Immature natural killer cell (primary cell): ENCODE results near the gene TEAD3. TPM values are rescaled to one million over a fixed set of nuclear protein-coding genes. Genes with fewer than 3 reads are reported as not detected.
"Not testable (repeated sequence)": the region's sequence is repeated elsewhere in the genome, so short reads cannot be mapped to it uniquely, and the experiment has no call there.

Experiments
- DNase-seq, 3 donors: peaks; one replicate each; pipeline ENCODE4 v3.0.0; 2022; ENCODE audit warnings: mixed read lengths in 1 of 3
- H3K27ac Mint-ChIP-seq, 6 donors: one replicate each; pipeline ENCODE4 v1.8.0; 2020; ENCODE audit warnings: mixed read lengths in 6 of 6, mild to moderate bottlenecking in 5 of 6, inconsistent platforms in 4 of 6, moderate library complexity in 3 of 6
- H3K27me3 Mint-ChIP-seq, 3 donors: one replicate each; pipeline ENCODE4 v1.8.0; 2020 to 2021; ENCODE audit warnings: low read depth in 3 of 3, mild to moderate bottlenecking in 3 of 3, mixed read lengths in 3 of 3, moderate library complexity in 3 of 3, inconsistent platforms in 1 of 3
- H3K36me3 Mint-ChIP-seq, 3 donors: one replicate each; pipeline ENCODE4 v1.8.0; 2020; ENCODE audit warnings: mixed read lengths in 3 of 3, inconsistent platforms in 2 of 3, mild to moderate bottlenecking in 2 of 3
- H3K4me1 Mint-ChIP-seq, 2 donors: one replicate each; pipeline ENCODE4 v1.8.0; 2020; ENCODE audit warnings: inconsistent platforms in 2 of 2, mild to moderate bottlenecking in 2 of 2, mixed read lengths in 2 of 2, moderate library complexity in 1 of 2
- H3K4me3 Mint-ChIP-seq, 5 donors: one replicate each; pipeline ENCODE4 v1.8.0; 2020; ENCODE audit warnings: mild to moderate bottlenecking in 5 of 5, mixed read lengths in 5 of 5, inconsistent platforms in 3 of 5, moderate library complexity in 3 of 5
- H3K9me3 Mint-ChIP-seq, 6 donors: one replicate each; pipeline ENCODE4 v1.8.0; 2020; ENCODE audit warnings: mild to moderate bottlenecking in 6 of 6, mixed read lengths in 6 of 6, inconsistent platforms in 4 of 6, moderate library complexity in 3 of 6
- polyA plus RNA-seq, 3 donors: library from polyadenylated mRNA; unstranded; fragments of 300-500 nt; fragmentation: Illumina TruSeq; gene quantifications; one replicate each; pipeline ENCODE4 v1.2.3, GENCODE V29; 2021

Gene TEAD3
- not detected for polyA plus RNA-seq

- H3K27ac Mint-ChIP-seq, result peak within 1 kb of the TSS in 1 of 6 donors; percentile 17
- H3K36me3 Mint-ChIP-seq, result no peaks in the 10 kb centered on the region
- H3K27me3 Mint-ChIP-seq, result peaks cover 0 to 20% (median 16%) of the 10 kb centered on the region in 3 donors
- peaks cover 10 to 13% of the 10 kb centered on the region in 2 donors for H3K4me1 Mint-ChIP-seq
- H3K4me3 Mint-ChIP-seq, result peak within 1 kb of the TSS; percentile 80 to 86 (median 83)
- peak; percentile 45 to 53 (median 53) for DNase-seq
- H3K9me3 Mint-ChIP-seq, result no peaks in the 10 kb centered on the region
These were observed at the start of gene TEAD3 for GRCh38 chr6:35496841-35497570. Gene TEAD3, minus strand, starts transcription at chr6:35497079.

- no peak overlapping the region for H3K4me3 Mint-ChIP-seq
- H3K4me1 Mint-ChIP-seq, result no peaks in the 10 kb centered on the region
- H3K9me3 Mint-ChIP-seq, result peaks cover under 1 to 3% (median 2%) of the 10 kb centered on the region in 6 donors
- H3K36me3 Mint-ChIP-seq, result peaks cover 0 to 3% (median 0%) of the 10 kb centered on the region in 3 donors
- H3K27ac Mint-ChIP-seq, result no peak overlapping the region
- H3K27me3 Mint-ChIP-seq, result peaks cover 0 to 5% (median 3%) of the 10 kb centered on the region in 3 donors
- DNase-seq, result no peak
These were observed 48.0 kb upstream of the TEAD3 start for GRCh38 chr6:35544769-35545361.

- no peak overlapping the region for H3K27ac Mint-ChIP-seq
- H3K27me3 Mint-ChIP-seq, result peaks cover 0 to 5% (median 5%) of the 10 kb centered on the region in 3 donors
- H3K9me3 Mint-ChIP-seq, result no peaks in the 10 kb centered on the region
- H3K36me3 Mint-ChIP-seq, result no peaks in the 10 kb centered on the region
- DNase-seq, result no peak
- no peaks in the 10 kb centered on the region for H3K4me1 Mint-ChIP-seq
- H3K4me3 Mint-ChIP-seq, result no peak overlapping the region
These were observed 46.7 kb upstream of the TEAD3 start for GRCh38 chr6:35543459-35544193.

GRCh38 chr6:35541836-35542235 lies 45.0 kb upstream of the TEAD3 start:
- no peak overlapping the region for H3K4me3 Mint-ChIP-seq
- DNase-seq, result no peak
- no peaks in the 10 kb centered on the region for H3K36me3 Mint-ChIP-seq
- H3K9me3 Mint-ChIP-seq, result no peaks in the 10 kb centered on the region
- H3K27ac Mint-ChIP-seq, result no peak overlapping the region
- H3K4me1 Mint-ChIP-seq, result no peaks in the 10 kb centered on the region
- peaks cover 1 to 3% (median 2%) of the 10 kb centered on the region in 3 donors for H3K27me3 Mint-ChIP-seq

- peak overlapping the region in 1 of 6 donors; percentile 30 for H3K27ac Mint-ChIP-seq
- no peak overlapping the region for H3K4me3 Mint-ChIP-seq
- peaks cover 2 to 8% (median 2%) of the 10 kb centered on the region in 3 donors for H3K27me3 Mint-ChIP-seq
- no peaks in the 10 kb centered on the region for H3K9me3 Mint-ChIP-seq
- no peak for DNase-seq
- H3K4me1 Mint-ChIP-seq, result no peaks in the 10 kb centered on the region
- H3K36me3 Mint-ChIP-seq, result no peaks in the 10 kb centered on the region
These were observed 42.3 kb upstream of the TEAD3 start for GRCh38 chr6:35539223-35539622.

GRCh38 chr6:35535847-35536246 lies 39.0 kb upstream of the TEAD3 start:
- H3K36me3 Mint-ChIP-seq, H3K4me3 Mint-ChIP-seq, DNase-seq, H3K4me1 Mint-ChIP-seq, H3K9me3 Mint-ChIP-seq, H3K27ac Mint-ChIP-seq: not testable (repeated sequence)
- H3K27me3 Mint-ChIP-seq, result peaks cover 2 to 11% (median 5%) of the 10 kb centered on the region in 3 donors

- no peaks in the 10 kb centered on the region for H3K9me3 Mint-ChIP-seq
- DNase-seq, result no peak
- no peak overlapping the region for H3K27ac Mint-ChIP-seq
- H3K36me3 Mint-ChIP-seq, result no peaks in the 10 kb centered on the region
- no peaks in the 10 kb centered on the region for H3K4me1 Mint-ChIP-seq
- no peak overlapping the region for H3K4me3 Mint-ChIP-seq
- peaks cover 2 to 11% (median 5%) of the 10 kb centered on the region in 3 donors for H3K27me3 Mint-ChIP-seq
These were observed 37.7 kb upstream of the TEAD3 start for GRCh38 chr6:35534407-35535170.

- Mint-ChIP-seq H3K27ac (no peak overlapping the region), H3K4me1 (peaks cover 0 to 4% of the 10 kb centered on the region in 2 donors)
These were observed 37.1 kb upstream of the TEAD3 start for GRCh38 chr6:35533981-35534380.

GRCh38 chr6:35532126-35532525 lies 35.2 kb upstream of the TEAD3 start:
- no peaks in the 10 kb centered on the region for H3K9me3 Mint-ChIP-seq
- H3K36me3 Mint-ChIP-seq, result no peaks in the 10 kb centered on the region
- peaks cover 7 to 9% of the 10 kb centered on the region in 2 donors for H3K4me1 Mint-ChIP-seq
- no peak overlapping the region for H3K27ac Mint-ChIP-seq
- H3K27me3 Mint-ChIP-seq, result peaks cover 0 to 11% (median 3%) of the 10 kb centered on the region in 3 donors
- DNase-seq, result no peak
- no peak overlapping the region for H3K4me3 Mint-ChIP-seq

More at GRCh38 chr6:35533981-35534380, 37.1 kb upstream of the TEAD3 start:
- peaks cover 2 to 11% (median 5%) of the 10 kb centered on the region in 3 donors for H3K27me3 Mint-ChIP-seq
- H3K9me3 Mint-ChIP-seq, result no peaks in the 10 kb centered on the region
- H3K4me3 Mint-ChIP-seq, result no peak overlapping the region
- H3K36me3 Mint-ChIP-seq, result no peaks in the 10 kb centered on the region
- no peak for DNase-seq

- H3K36me3 Mint-ChIP-seq, result no peaks in the 10 kb centered on the region
These were observed 27.6 kb upstream of the TEAD3 start for GRCh38 chr6:35524380-35525020.

GRCh38 chr6:35522660-35523658 lies 26.1 kb upstream of the TEAD3 start:
- no peaks in the 10 kb centered on the region for H3K36me3 Mint-ChIP-seq
- H3K4me3 Mint-ChIP-seq, result peak overlapping the region; percentile 71 to 86 (median 79)
- DNase-seq, result peak; percentile 86 to 88 (median 87)
- peaks cover 9 to 16% (median 15%) of the 10 kb centered on the region in 3 donors for H3K27me3 Mint-ChIP-seq
- peak overlapping the region; percentile 79 to 93 (median 87) for H3K27ac Mint-ChIP-seq
- H3K9me3 Mint-ChIP-seq, result no peaks in the 10 kb centered on the region
- peaks cover 43 to 48% of the 10 kb centered on the region in 2 donors for H3K4me1 Mint-ChIP-seq

More at GRCh38 chr6:35524380-35525020, 27.6 kb upstream of the TEAD3 start:
- peaks cover 49 to 52% of the 10 kb centered on the region in 2 donors for H3K4me1 Mint-ChIP-seq
- H3K27me3 Mint-ChIP-seq, result peaks cover 7 to 16% (median 15%) of the 10 kb centered on the region in 3 donors
- peak overlapping the region in 5 of 6 donors; percentile 77 to 93 (median 90) for H3K27ac Mint-ChIP-seq
- H3K4me3 Mint-ChIP-seq, result peak overlapping the region in 3 of 5 donors; percentile 1 to 86 (median 79)
- DNase-seq, result peak in 1 of 3 donors; percentile 8
- H3K9me3 Mint-ChIP-seq, result no peaks in the 10 kb centered on the region

GRCh38 chr6:35522151-35522550 lies 25.3 kb upstream of the TEAD3 start:
- Mint-ChIP-seq H3K4me1 (peaks cover 42 to 44% of the 10 kb centered on the region in 2 donors), H3K4me3 (peak overlapping the region; percentile 71 to 86 (median 79)), H3K27ac (peak overlapping the region in 3 of 6 donors; percentile 8 to 75 (median 45)), H3K27me3 (peaks cover 9 to 16% (median 15%) of the 10 kb centered on the region in 3 donors), H3K9me3 (no peaks in the 10 kb centered on the region), H3K36me3 (no peaks in the 10 kb centered on the region)
- DNase-seq, result no peak
